Activated CD8-positive, alpha-beta memory T cell treated with anti-CD3 and anti-CD28 coated beads for 36 hours (primary cell): Measurements from ENCODE around the gene SEMA3D. TPM values are rescaled to one million over a fixed set of nuclear protein-coding genes. Genes with fewer than 3 reads are reported as not detected.

Source experiments
- CTCF ChIA-PET: fragments of 350-600 bp; sonication (Branson Sonifier 250); formaldehyde crosslinking; loops from one replicate; lab custom pipeline; 2021; ENCODE audit warnings: antibody characterized with exemption; lab: Charles Lee
- POLR2A ChIA-PET: fragments of 350-600 bp; sonication (Branson Sonifier 250); formaldehyde crosslinking; loops from one replicate; lab custom pipeline; 2021; ENCODE audit warnings: antibody characterized with exemption; lab: Charles Lee
- total RNA-seq, 2 experiments: library from RNA; stranded (reverse); gene quantifications; one replicate each; pipeline ENCODE4 v1.2.3, GENCODE V29; 2021

The SEMA3D gene
- total RNA-seq, 2 experiments from 2014 or later: not detected

DNA sequence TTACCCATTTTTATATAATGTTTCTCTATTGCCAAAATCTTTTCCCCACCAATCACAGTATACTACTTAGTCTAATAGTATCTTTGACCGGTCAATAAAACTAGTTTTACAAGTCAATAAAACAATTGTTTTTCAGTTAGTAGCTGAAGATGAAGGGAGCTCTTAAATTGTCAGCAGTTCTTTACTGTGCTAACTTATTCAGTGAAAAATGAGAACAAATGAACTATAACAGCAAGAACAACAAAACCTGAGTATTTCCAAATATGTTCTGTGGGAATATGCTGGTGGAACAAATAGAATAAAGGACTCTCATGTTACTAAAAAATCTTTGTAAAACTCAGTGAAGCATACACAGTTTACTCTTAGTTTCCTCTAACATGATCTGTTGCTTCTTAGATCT is 134.0 kb downstream of the SEMA3D start:
- ChIA-PET POLR2A (no interaction called here), CTCF (no interaction called here)

GRCh38 chr7:85052056-85052737 is 134.7 kb downstream of the SEMA3D start:
- POLR2A ChIA-PET: no interaction called here

DNA sequence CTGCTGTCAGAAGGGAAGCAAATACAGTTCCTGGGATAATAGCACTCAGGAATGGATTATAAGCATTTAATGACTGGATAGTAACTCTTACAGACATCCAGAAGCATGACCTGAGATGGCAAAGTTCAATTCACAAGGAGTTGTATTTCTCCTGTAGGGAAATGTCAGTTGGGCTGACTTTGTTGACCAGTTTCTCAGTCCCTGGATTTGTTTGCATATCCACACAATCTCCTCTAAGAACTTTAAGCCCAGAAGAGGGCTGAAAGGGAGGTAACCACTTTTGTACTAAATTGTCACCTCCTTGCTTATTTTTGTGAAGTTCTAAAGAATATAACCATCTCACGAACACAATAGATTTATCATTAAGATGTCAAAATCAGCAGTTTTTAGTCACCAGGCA is 140.3 kb downstream of the SEMA3D start:
- ChIA-PET POLR2A (no interaction called here), CTCF (no interaction called here)

More at GRCh38 chr7:85052056-85052737, 134.7 kb downstream of the SEMA3D start:
- CTCF ChIA-PET: no interaction called here

GRCh38 chr7:85041605-85042216 is 145.1 kb downstream of the SEMA3D start:
- ChIA-PET POLR2A (no interaction called here), CTCF (no interaction called here)

DNA sequence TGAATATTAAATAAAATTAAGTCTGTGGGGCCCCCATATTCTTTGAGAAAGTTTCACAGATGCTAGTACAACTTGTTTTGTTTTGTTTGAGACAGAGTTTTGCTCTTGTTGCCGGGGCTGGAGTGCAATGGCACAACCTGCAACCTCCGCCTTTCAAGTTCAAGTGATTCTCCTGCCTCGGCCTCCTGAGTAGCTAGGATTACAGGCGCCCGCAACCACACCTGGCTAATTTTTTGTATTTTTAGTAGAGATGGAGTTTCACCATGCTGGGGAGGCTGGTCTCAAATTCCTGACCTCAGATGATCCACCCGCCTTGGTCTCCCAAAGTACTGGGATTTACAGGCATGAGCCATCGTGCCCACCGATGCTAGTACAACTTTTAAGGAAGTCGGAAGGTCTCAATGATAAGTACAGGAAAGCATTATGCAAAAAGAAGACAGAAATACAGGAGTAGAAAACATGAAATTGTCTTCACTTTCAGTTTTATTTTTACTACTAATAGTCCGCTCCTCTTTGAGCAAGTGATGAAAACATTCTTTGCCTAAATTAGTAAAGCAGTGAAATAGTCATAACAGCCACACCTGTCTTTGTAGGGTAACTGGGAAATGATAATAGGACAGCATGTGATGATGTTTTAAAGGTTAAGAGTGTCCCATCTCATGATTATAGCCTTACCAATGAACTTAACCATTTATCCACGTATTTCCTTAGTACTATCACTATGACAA is 147.5 kb downstream of the SEMA3D start:
- POLR2A ChIA-PET: no interaction called here
- CTCF ChIA-PET: interaction anchor here (0.8 to 1.4 kb wide), 2 partner anchors 26 to 1465 kb away, joined by 3 read pairs; no protein-coding TSS in a partner anchor

DNA sequence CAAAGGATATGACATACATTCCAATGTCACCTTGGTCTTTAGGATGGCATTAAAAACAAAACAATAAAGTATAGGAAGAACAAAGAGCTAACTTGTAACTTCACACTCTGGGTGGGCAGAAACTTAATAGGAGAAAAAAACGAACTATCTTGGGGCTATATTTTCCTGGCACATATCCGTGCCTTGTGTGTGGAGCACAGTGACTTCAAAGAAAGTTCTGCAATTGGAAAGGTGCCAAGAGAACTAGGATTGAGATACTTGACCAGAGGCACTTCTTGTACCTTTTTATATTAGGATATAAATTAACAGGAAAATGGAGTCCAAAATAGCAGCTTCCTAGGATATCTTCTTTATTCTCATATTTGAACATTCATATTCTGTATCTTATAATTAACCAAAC is 148.4 kb downstream of the SEMA3D start:
- CTCF ChIA-PET: interaction anchor here (1.4 kb wide), 1 partner anchor 27 kb away, joined by 3 read pairs; no protein-coding TSS in a partner anchor
- POLR2A ChIA-PET: no interaction called here

DNA sequence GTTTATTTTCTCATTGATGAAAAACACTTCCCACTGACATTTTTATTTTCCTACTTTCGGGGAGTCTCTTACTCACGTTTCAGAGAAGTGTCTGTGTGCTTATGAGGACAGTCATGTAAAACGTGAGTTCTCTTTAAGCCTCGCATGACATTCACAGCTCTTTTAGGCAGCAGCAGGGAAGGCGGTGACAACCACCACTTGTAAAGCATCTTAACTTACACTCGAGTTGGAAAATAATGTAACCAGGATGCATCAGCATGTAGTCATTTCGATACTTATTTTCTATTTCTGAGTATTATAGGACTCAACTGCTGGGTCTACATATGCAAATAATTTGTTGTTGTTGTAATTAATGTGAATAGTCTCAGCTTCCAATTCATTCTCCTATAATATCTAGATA is 153.6 kb downstream of the SEMA3D start:
- ChIA-PET POLR2A (no interaction called here), CTCF (no interaction called here)

GRCh38 chr7:85031475-85031874 is 155.4 kb downstream of the SEMA3D start:
- POLR2A ChIA-PET: no interaction called here
- CTCF ChIA-PET: no interaction called here

DNA sequence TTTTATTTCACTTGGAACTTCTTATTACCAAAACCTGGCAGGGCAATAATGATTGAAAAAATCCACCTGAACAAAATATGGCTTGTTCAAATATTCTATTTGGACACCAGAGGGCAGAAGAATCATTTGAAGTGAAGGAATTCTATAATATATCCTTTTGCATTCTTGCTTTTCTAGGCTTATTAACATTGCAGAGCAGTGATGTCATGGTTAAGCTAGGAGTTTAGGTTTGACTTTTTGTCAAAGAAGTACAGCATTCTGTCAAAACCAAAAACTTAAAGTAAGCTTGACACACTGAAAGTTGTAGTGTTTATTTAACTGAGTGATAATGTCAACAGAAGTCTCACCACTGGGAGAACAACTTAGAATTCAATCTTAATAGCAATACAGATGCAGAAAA is 156.0 kb downstream of the SEMA3D start:
- ChIA-PET POLR2A (no interaction called here), CTCF (no interaction called here)

- POLR2A ChIA-PET: no interaction called here
- CTCF ChIA-PET: no interaction called here
Measured at GRCh38 chr7:85025312-85025756, 161.5 kb downstream of the SEMA3D start.

- CTCF ChIA-PET: no interaction called here
Measured at GRCh38 chr7:85023916-85024315, 162.9 kb downstream of the SEMA3D start.

GRCh38 chr7:85023066-85023712 is 163.7 kb downstream of the SEMA3D start:
- ChIA-PET CTCF (no interaction called here), POLR2A (no interaction called here)

More at GRCh38 chr7:85023916-85024315, 162.9 kb downstream of the SEMA3D start:
- POLR2A ChIA-PET: no interaction called here

- POLR2A ChIA-PET: no interaction called here
- CTCF ChIA-PET: no interaction called here
Measured at GRCh38 chr7:85022064-85022697, 164.7 kb downstream of the SEMA3D start.

- POLR2A ChIA-PET: no interaction called here
- CTCF ChIA-PET: no interaction called here
Measured at GRCh38 chr7:85021101-85021704, 165.7 kb downstream of the SEMA3D start.

GRCh38 chr7:85019778-85020177 is 167.1 kb downstream of the SEMA3D start:
- CTCF ChIA-PET: no interaction called here
- POLR2A ChIA-PET: no interaction called here

DNA sequence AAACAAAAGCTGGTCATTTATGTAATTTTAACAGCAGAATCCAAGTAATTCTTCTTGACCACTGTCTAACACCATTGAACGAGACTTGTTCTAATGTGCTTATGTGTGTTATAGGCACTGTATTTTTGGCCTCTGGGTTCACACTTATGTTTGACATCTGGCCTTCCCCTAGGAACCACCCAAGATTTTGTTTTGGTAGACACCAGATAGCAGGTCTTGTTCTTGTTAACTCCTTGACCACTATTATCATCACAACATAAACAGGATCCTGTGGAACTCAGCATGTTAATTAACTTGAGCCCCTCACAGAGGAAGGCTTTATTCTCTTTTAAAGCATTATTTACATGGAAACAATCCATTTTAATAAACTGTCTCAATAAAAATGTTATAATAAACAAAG is 167.7 kb downstream of the SEMA3D start:
- CTCF ChIA-PET: no interaction called here
- POLR2A ChIA-PET: no interaction called here

DNA sequence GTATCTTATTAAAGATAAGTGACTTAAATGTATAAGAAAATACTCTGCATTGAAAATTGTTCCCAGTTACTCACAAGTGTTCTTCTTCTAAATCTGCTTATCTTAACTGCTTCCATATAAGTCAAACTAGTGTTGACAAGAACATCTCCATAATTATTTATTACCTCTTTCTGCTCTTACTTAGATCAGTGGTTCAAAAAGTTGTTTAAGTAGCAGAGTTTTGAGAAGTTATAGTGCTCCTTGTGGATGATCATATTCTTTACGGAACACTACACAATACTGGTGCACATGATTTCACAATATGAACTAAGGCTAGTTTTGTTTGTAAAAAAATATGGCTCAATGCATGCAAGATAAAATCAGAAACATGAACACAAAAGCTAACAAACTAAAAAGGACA is 168.4 kb downstream of the SEMA3D start:
- ChIA-PET POLR2A (no interaction called here), CTCF (no interaction called here)

DNA sequence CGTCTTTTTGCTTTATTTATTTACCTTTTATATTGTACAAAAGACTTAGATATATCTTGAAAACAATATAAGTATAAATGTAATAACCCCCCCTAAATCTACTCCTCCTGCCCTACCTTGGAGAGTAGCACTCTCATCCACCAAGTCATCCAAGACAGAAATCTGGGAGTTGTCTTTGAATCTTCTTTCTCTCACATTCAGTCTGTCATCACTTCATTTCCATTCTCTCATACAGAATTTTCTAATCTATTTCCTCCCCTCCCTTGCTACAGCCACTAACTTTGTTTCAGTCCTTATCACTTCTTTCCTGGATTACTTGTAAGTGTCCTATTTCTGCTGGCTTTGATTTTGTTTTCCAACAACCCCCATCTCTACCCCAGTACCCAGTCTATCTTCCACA is 170.6 kb downstream of the SEMA3D start:
- ChIA-PET POLR2A (no interaction called here), CTCF (no interaction called here)

GRCh38 chr7:85014936-85015660 is 171.8 kb downstream of the SEMA3D start:
- ChIA-PET CTCF (no interaction called here), POLR2A (no interaction called here)
